ENCODE data around the gene WASL. TPM values are rescaled to one million over a fixed set of nuclear protein-coding genes. Genes with fewer than 3 reads are reported as not detected.

Gene WASL
- total RNA-seq, 1 experiment from 2014 or later, result 39.3 TPM

- H3K4me1 Mint-ChIP-seq, result peaks cover 14 to 27% of the 10 kb centered on the region in 2 experiments
- TF ChIP-seq, protein P1, sequence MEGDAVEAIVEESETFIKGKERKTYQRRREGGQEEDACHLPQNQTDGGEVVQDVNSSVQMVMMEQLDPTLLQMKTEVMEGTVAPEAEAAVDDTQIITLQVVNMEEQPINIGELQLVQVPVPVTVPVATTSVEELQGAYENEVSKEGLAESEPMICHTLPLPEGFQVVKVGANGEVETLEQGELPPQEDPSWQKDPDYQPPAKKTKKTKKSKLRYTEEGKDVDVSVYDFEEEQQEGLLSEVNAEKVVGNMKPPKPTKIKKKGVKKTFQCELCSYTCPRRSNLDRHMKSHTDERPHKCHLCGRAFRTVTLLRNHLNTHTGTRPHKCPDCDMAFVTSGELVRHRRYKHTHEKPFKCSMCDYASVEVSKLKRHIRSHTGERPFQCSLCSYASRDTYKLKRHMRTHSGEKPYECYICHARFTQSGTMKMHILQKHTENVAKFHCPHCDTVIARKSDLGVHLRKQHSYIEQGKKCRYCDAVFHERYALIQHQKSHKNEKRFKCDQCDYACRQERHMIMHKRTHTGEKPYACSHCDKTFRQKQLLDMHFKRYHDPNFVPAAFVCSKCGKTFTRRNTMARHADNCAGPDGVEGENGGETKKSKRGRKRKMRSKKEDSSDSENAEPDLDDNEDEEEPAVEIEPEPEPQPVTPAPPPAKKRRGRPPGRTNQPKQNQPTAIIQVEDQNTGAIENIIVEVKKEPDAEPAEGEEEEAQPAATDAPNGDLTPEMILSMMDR (conservative IDR thresholded peaks at IDR 0.05), result no peak
- H3T11ph ChIP-seq (ENCODE audit: low read length), result no peak overlapping the region
- H4K20me1 ChIP-seq (ENCODE audit: control insufficient read depth, insufficient read depth, insufficient read length), result no peaks in the 10 kb centered on the region
- H2BK120ac ChIP-seq (ENCODE audit: low read depth, low read length, poor library complexity, severe bottlenecking), result no peak overlapping the region
- WGBS (ENCODE audit: extremely low coverage, insufficient read length, low lambda C conversion rate), result no CpG with 5 or more reads among the region's 4 CpGs
- H3K36me3 Mint-ChIP-seq (ENCODE audit: insufficient read depth in 1 of 3, low read depth in 3 of 3), result peaks cover 7 to 12% (median 10%) of the 10 kb centered on the region in 3 experiments; a peak in 4 of 7 replicates
- H2BK15ac ChIP-seq (ENCODE audit: low read depth, low read length), result no peak overlapping the region
- peaks cover 15% of the 10 kb centered on the region for H3K79me2 ChIP-seq (ENCODE audit: insufficient read depth, low read length)
- no peak overlapping the region for H2AFZ ChIP-seq (ENCODE audit: low read length)
- no peak overlapping the region for H3K56ac ChIP-seq (ENCODE audit: insufficient read length, low read depth, low read length)
- no peak overlapping the region for H2BK5ac ChIP-seq (ENCODE audit: insufficient read length, low read length)
- no peaks in the 10 kb centered on the region for H3K27me3 Mint-ChIP-seq (ENCODE audit: low read depth)
- H3K9me3 ChIP-seq (ENCODE audit: control insufficient read depth, low read depth, low read length), result no peaks in the 10 kb centered on the region
- H4K5ac ChIP-seq (ENCODE audit: insufficient read length, low read depth, low read length), result no peak overlapping the region
- no peaks in the 10 kb centered on the region for H3K79me1 ChIP-seq (ENCODE audit: insufficient read depth, low read depth, low read length, poor library complexity, severe bottlenecking)
- H2BK20ac ChIP-seq (ENCODE audit: low read depth, low read length, poor library complexity, severe bottlenecking), result no peak overlapping the region
- DNase-seq, result no peak
- H3K4me3 Mint-ChIP-seq, result no peak overlapping the region
- H3K4me2 ChIP-seq (ENCODE audit: insufficient read depth, insufficient read length, low read length), result no peak overlapping the region
- H3K23me2 ChIP-seq (ENCODE audit: insufficient read length, low read depth, low read length, poor library complexity, severe bottlenecking), result no peaks in the 10 kb centered on the region
- H3K9me3 Mint-ChIP-seq, result peaks cover 0 to 6% of the 10 kb centered on the region in 2 experiments; a peak in 1 of 5 replicates
- no peak overlapping the region for H3K9ac ChIP-seq (ENCODE audit: extremely low read depth, insufficient read length, low read length)
- H3K27me3 ChIP-seq (ENCODE audit: insufficient read depth, low read length), result no peaks in the 10 kb centered on the region
- no peak overlapping the region for H4K8ac ChIP-seq (replicated peaks; ENCODE audit: insufficient read length, low read depth, low read length)
- H3K4ac ChIP-seq (ENCODE audit: low read depth, low read length), result no peak overlapping the region
- no peak overlapping the region for H3K23ac ChIP-seq (ENCODE audit: insufficient read length, low read depth, low read length)
- no peak overlapping the region for H3K18ac ChIP-seq (ENCODE audit: insufficient read length, low read depth, low read length)
- no peak overlapping the region for H3K27ac ChIP-seq (ENCODE audit: insufficient read length, low read depth, low read length)
- H2BK12ac ChIP-seq (ENCODE audit: insufficient read length, low read depth, low read length), result no peak overlapping the region
- H3K27ac Mint-ChIP-seq, result no peak overlapping the region; a peak in 1 of 7 replicates
- no peak overlapping the region for H3K14ac ChIP-seq (ENCODE audit: insufficient read depth, low read length)
- peaks cover 3% of the 10 kb centered on the region; the same call in 1 of the 2 replicates for H3K4me1 ChIP-seq (ENCODE audit: insufficient read depth, low read length)
- no peak overlapping the region for H4K91ac ChIP-seq (ENCODE audit: insufficient read length, low read depth, low read length)
- H2AK5ac ChIP-seq (ENCODE audit: insufficient read length, low read length), result no peak overlapping the region
Measured at GRCh38 chr7:123718773-123719172, 30.0 kb downstream of the WASL start.
